Measurements from ENCODE around the gene INSYN2B. TPM values are rescaled to one million over a fixed set of nuclear protein-coding genes. Genes with fewer than 3 reads are reported as not detected.

The INSYN2B gene
- total RNA-seq, 2 donors from 2014 or later = not detected

- DNase-seq = no peak
- no peaks in the 10 kb centered on the region for H3K27me3 ChIP-seq
- no peak overlapping the region for H3K27ac ChIP-seq
- TF ChIP-seq, protein P1, sequence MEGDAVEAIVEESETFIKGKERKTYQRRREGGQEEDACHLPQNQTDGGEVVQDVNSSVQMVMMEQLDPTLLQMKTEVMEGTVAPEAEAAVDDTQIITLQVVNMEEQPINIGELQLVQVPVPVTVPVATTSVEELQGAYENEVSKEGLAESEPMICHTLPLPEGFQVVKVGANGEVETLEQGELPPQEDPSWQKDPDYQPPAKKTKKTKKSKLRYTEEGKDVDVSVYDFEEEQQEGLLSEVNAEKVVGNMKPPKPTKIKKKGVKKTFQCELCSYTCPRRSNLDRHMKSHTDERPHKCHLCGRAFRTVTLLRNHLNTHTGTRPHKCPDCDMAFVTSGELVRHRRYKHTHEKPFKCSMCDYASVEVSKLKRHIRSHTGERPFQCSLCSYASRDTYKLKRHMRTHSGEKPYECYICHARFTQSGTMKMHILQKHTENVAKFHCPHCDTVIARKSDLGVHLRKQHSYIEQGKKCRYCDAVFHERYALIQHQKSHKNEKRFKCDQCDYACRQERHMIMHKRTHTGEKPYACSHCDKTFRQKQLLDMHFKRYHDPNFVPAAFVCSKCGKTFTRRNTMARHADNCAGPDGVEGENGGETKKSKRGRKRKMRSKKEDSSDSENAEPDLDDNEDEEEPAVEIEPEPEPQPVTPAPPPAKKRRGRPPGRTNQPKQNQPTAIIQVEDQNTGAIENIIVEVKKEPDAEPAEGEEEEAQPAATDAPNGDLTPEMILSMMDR (IDR thresholded peaks at IDR 0.05) = no peak
- H3K36me3 ChIP-seq = no peaks in the 10 kb centered on the region
- H3K9ac ChIP-seq (ENCODE audit: low read depth in 2 of 2, low read length in 2 of 2) = no peak overlapping the region
- no peaks in the 10 kb centered on the region for H3K9me3 ChIP-seq
- no peaks in the 10 kb centered on the region for H3K4me1 ChIP-seq
- intact Hi-C loops (cut with DNase I) = no loop called here
- no peak overlapping the region for H3K4me3 ChIP-seq
Observed at GRCh38 chr5:169934990-169935389, 45.3 kb downstream of the INSYN2B start.

- DNase-seq = no peak
- intact Hi-C loops (cut with DNase I) = no loop called here
- H3K9ac ChIP-seq (ENCODE audit: low read depth in 2 of 2, low read length in 2 of 2) = no peak overlapping the region
- no peaks in the 10 kb centered on the region for H3K27me3 ChIP-seq
- no peaks in the 10 kb centered on the region for H3K4me1 ChIP-seq
- no peak overlapping the region for H3K27ac ChIP-seq
- H3K36me3 ChIP-seq = no peaks in the 10 kb centered on the region
- no peaks in the 10 kb centered on the region for H3K9me3 ChIP-seq
- H3K4me3 ChIP-seq = no peak overlapping the region
- TF ChIP-seq, protein P1 (IDR thresholded peaks at IDR 0.05) = no peak
Observed at GRCh38 chr5:169933616-169934015, 46.7 kb downstream of the INSYN2B start.

DNA sequence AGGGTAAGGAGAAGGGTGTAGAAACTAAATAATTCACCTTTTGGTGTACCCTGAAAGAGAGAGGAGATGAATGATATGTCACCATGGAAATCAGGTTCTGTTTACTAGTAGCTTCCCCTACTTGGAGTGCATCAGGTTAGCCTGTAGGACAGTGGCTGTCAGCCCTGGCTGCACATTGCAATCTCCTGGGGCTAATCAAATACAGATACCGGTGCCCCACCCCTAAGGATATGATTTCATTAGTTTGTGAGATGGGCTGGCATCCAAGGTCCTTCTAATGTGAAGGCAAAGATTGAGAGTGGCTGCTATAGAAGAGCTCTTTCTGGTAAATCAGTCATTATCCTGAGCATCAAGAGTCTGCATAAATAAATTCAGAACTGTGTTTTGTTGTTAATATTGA, 47.2 kb downstream of the INSYN2B start:
- H3K27ac ChIP-seq = no peak overlapping the region
- no peaks in the 10 kb centered on the region for H3K4me1 ChIP-seq
- H3K9me3 ChIP-seq = no peaks in the 10 kb centered on the region
- no peaks in the 10 kb centered on the region for H3K36me3 ChIP-seq
- TF ChIP-seq, protein P1 (IDR thresholded peaks at IDR 0.05) = no peak
- intact Hi-C loops (cut with DNase I) = no loop called here
- no peak overlapping the region for H3K4me3 ChIP-seq
- DNase-seq = no peak
- no peak overlapping the region for H3K9ac ChIP-seq (ENCODE audit: low read depth in 2 of 2, low read length in 2 of 2)
- no peaks in the 10 kb centered on the region for H3K27me3 ChIP-seq

DNA sequence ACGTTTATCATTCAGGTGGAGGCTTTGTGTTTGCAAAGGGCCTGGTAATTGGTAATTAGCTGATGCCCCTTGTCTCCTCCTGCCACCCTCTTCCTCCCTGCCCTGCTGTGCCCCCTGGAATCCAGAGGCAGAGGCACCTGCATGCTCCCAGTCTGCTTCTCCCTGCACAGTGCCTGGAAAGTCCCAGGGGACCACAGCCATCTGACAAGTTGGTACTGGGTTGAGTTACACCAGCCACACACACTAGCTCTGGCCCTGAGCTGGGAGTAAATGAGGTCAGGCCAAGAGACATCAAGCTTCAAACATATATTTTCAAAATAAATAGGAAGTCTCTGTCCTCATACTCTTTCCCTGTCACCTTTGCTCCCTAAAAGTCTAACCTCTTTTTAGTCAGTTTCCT, 56.3 kb downstream of the INSYN2B start:
- no peak overlapping the region for H3K4me3 ChIP-seq
- intact Hi-C loops (cut with DNase I) = no loop called here
- H3K27ac ChIP-seq = no peak overlapping the region
- TF ChIP-seq, protein P1 (IDR thresholded peaks at IDR 0.05) = no peak
- no peak for DNase-seq
- no peak overlapping the region for H3K9ac ChIP-seq (ENCODE audit: low read depth in 2 of 2, low read length in 2 of 2)
- H3K9me3 ChIP-seq = no peaks in the 10 kb centered on the region
- H3K27me3 ChIP-seq = no peaks in the 10 kb centered on the region
- H3K4me1 ChIP-seq = no peaks in the 10 kb centered on the region
- H3K36me3 ChIP-seq = no peaks in the 10 kb centered on the region

DNA sequence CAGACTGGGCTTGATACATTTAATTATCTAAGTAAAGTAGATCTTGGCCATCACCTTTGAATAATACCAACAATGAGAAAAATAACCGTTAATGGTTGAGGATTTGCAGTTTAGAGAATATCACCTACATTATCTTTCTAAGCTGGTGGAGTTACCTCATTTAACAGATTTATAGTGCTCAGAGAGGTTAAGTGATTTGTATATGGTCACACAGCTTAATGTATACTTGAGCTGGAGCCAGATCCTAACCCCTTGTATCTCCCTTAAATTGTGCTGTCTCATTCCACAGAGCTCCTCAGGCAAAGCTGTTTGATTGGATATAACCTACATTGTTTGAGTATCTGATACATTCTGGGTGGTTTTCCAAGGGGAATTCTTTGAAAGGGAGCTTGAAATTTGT, 57.8 kb downstream of the INSYN2B start:
- H3K36me3 ChIP-seq = no peaks in the 10 kb centered on the region
- no peaks in the 10 kb centered on the region for H3K27me3 ChIP-seq
- no peak for DNase-seq
- no peak overlapping the region for H3K27ac ChIP-seq
- H3K4me3 ChIP-seq = no peak overlapping the region
- H3K9ac ChIP-seq (ENCODE audit: low read depth in 2 of 2, low read length in 2 of 2) = no peak overlapping the region
- no peaks in the 10 kb centered on the region for H3K9me3 ChIP-seq
- TF ChIP-seq, protein P1 (IDR thresholded peaks at IDR 0.05) = no peak
- intact Hi-C loops (cut with DNase I) = no loop called here
- H3K4me1 ChIP-seq = no peaks in the 10 kb centered on the region

- no peak overlapping the region for H3K9ac ChIP-seq (ENCODE audit: low read depth in 2 of 2, low read length in 2 of 2)
- H3K27me3 ChIP-seq = no peaks in the 10 kb centered on the region
- intact Hi-C loops (cut with DNase I) = no loop called here
- TF ChIP-seq, protein P1 (IDR thresholded peaks at IDR 0.05) = no peak
- H3K4me3 ChIP-seq = no peak overlapping the region
- H3K9me3 ChIP-seq = no peaks in the 10 kb centered on the region
- H3K36me3 ChIP-seq = no peaks in the 10 kb centered on the region
- H3K4me1 ChIP-seq = no peaks in the 10 kb centered on the region
- no peak overlapping the region for H3K27ac ChIP-seq
- DNase-seq = no peak
Observed at GRCh38 chr5:169921949-169922348, 58.3 kb downstream of the INSYN2B start.
